ENCODE measurements around the gene OR8G1.
"Not testable (repeated sequence)": the region's sequence is repeated elsewhere in the genome, so short reads cannot be mapped to it uniquely, and the experiment has no call there.

GRCh38 chr11:124224618-124225423 is 16.1 kb upstream of the OR8G1 start:
- TF ChIP-seq CTCF (IDR thresholded peaks at IDR 0.05; ENCODE audit: low read depth, low read length, missing input control); FOXA1 (IDR thresholded peaks at IDR 0.05); JUND (IDR thresholded peaks at IDR 0.05); GABPA (IDR thresholded peaks at IDR 0.05 in 1 of 2, conservative IDR thresholded peaks at IDR 0.05 in 1 of 2); TAF1 (conservative IDR thresholded peaks at IDR 0.05); SP1 (IDR thresholded peaks at IDR 0.05); YY1 (IDR thresholded peaks at IDR 0.05); RXRA (IDR thresholded peaks at IDR 0.05); MAX (IDR thresholded peaks at IDR 0.05); RAD21 (IDR thresholded peaks at IDR 0.05); HNF4A (conservative IDR thresholded peaks at IDR 0.05): not testable (repeated sequence)
- TF ChIP-seq, protein P1, sequence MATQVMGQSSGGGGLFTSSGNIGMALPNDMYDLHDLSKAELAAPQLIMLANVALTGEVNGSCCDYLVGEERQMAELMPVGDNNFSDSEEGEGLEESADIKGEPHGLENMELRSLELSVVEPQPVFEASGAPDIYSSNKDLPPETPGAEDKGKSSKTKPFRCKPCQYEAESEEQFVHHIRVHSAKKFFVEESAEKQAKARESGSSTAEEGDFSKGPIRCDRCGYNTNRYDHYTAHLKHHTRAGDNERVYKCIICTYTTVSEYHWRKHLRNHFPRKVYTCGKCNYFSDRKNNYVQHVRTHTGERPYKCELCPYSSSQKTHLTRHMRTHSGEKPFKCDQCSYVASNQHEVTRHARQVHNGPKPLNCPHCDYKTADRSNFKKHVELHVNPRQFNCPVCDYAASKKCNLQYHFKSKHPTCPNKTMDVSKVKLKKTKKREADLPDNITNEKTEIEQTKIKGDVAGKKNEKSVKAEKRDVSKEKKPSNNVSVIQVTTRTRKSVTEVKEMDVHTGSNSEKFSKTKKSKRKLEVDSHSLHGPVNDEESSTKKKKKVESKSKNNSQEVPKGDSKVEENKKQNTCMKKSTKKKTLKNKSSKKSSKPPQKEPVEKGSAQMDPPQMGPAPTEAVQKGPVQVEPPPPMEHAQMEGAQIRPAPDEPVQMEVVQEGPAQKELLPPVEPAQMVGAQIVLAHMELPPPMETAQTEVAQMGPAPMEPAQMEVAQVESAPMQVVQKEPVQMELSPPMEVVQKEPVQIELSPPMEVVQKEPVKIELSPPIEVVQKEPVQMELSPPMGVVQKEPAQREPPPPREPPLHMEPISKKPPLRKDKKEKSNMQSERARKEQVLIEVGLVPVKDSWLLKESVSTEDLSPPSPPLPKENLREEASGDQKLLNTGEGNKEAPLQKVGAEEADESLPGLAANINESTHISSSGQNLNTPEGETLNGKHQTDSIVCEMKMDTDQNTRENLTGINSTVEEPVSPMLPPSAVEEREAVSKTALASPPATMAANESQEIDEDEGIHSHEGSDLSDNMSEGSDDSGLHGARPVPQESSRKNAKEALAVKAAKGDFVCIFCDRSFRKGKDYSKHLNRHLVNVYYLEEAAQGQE (IDR thresholded peaks at IDR 0.05), result not testable (repeated sequence)
- TF ChIP-seq, protein P2, sequence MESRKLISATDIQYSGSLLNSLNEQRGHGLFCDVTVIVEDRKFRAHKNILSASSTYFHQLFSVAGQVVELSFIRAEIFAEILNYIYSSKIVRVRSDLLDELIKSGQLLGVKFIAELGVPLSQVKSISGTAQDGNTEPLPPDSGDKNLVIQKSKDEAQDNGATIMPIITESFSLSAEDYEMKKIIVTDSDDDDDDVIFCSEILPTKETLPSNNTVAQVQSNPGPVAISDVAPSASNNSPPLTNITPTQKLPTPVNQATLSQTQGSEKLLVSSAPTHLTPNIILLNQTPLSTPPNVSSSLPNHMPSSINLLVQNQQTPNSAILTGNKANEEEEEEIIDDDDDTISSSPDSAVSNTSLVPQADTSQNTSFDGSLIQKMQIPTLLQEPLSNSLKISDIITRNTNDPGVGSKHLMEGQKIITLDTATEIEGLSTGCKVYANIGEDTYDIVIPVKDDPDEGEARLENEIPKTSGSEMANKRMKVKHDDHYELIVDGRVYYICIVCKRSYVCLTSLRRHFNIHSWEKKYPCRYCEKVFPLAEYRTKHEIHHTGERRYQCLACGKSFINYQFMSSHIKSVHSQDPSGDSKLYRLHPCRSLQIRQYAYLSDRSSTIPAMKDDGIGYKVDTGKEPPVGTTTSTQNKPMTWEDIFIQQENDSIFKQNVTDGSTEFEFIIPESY (IDR thresholded peaks at IDR 0.05), result not testable (repeated sequence)

Data from liver (tissue), 3 donors.